GM12878 (cell line): ENCODE data around the gene SHFL. TPM values are rescaled to one million over a fixed set of nuclear protein-coding genes. Genes with fewer than 3 reads are reported as not detected.
A peak's percentile ranks its signal among the peaks of the same experiment; 100 is the strongest.

Experiments used
- ATAC-seq: fragments of 200-7000 bp; cut with Tn5 transposase; 3 replicates; pipeline ENCODE4 v1.9.1; 2020; ENCODE audit warnings: mild to moderate bottlenecking, moderate library complexity
- BruUV-seq: library from RNA; stranded (reverse); fragments of 400-500 nt; replicated peaks from 2 replicates; lab custom pipeline; 2021; lab: Mats Ljungman, UMichigan
- CTCF ChIA-PET: fragments of 300-600 bp; sonication (Branson Sonifier 250); formaldehyde crosslinking; extraction: SDS; loops from one replicate; lab custom pipeline; 2021; ENCODE audit warnings: inconsistent platforms; lab: Yijun Ruan, JAX
- POLR2A ChIA-PET: fragments of 350-600 bp; formaldehyde crosslinking; extraction: SDS; loops from one replicate; lab custom pipeline; 2021; ENCODE audit warnings: inconsistent platforms; lab: Charles Lee
- RAD21 ChIA-PET: fragments of 300-600 bp; sonication (Branson Sonifier 250); formaldehyde crosslinking; loops from one replicate; lab custom pipeline; 2023; ENCODE audit warnings: antibody characterized with exemption; ENCODE audit not compliant: unreplicated experiment; lab: Charles Lee
- SMC1A ChIA-PET: fragments of 300-600 bp; sonication (Branson Sonifier 250); formaldehyde crosslinking; loops from one replicate; lab custom pipeline; 2023; ENCODE audit not compliant: unreplicated experiment, uncharacterized antibody; lab: Charles Lee
- DNase-seq: peaks from one replicate; pipeline ENCODE4 v3.0.0-alpha.2; 2011; ENCODE audit warnings: low read depth, low spot score
- FAIRE-seq: peaks from 3 replicates; lab custom pipeline; 2011; peaks lifted over from hg19 to GRCh38; lab: Jason Lieb, UNC
- H2AFZ ChIP-seq: 2 replicates; pipeline ENCODE4 v1.6.0; 2011; ENCODE audit warnings: low read depth, low read length, control low read depth; ENCODE audit not compliant: control insufficient read depth
- H3K27ac ChIP-seq: 2 replicates; pipeline ENCODE4 v1.5.1; 2011; ENCODE audit warnings: control low read depth; ENCODE audit not compliant: control insufficient read depth, insufficient read depth
- H3K27me3 ChIP-seq, 2 experiments: replicated peaks in 1 of 2; 2 replicates each; pipeline versions ENCODE4 v1.6.0 to v1.6.1; 2011; ENCODE audit warnings: low read length in 1 of 2; ENCODE audit not compliant: control insufficient read depth in 2 of 2, insufficient read depth in 2 of 2
- H3K36me3 ChIP-seq, 2 experiments: 2 replicates each; pipeline ENCODE4 v1.5.1; 2011; ENCODE audit warnings: low read length in 1 of 2; ENCODE audit not compliant: control insufficient read depth in 2 of 2, insufficient read depth in 2 of 2
- H3K4me1 ChIP-seq: 2 replicates; pipeline ENCODE4 v1.6.1; 2011; ENCODE audit warnings: mild to moderate bottlenecking, low read length, moderate library complexity, mixed read lengths; ENCODE audit not compliant: control insufficient read depth, insufficient read depth
- H3K4me2 ChIP-seq: 2 replicates; pipeline ENCODE4 v1.6.0; 2011; ENCODE audit warnings: control low read depth; ENCODE audit not compliant: control insufficient read depth, insufficient read depth
- H3K4me3 ChIP-seq: fragments of 200-600 bp; sonication (generic); 2 replicates; pipeline ENCODE4 v1.5.1; 2016
- H3K79me2 ChIP-seq: 2 replicates; pipeline ENCODE4 v1.6.0; 2011; ENCODE audit warnings: low read length; ENCODE audit not compliant: control insufficient read depth, insufficient read depth
- H3K9ac ChIP-seq: 2 replicates; pipeline ENCODE4 v1.8.0; 2011; ENCODE audit warnings: low read length, control low read depth, mixed read lengths; ENCODE audit not compliant: control insufficient read depth, insufficient read depth
- H3K9me3 ChIP-seq: replicated peaks from 3 replicates; pipeline ENCODE4 v1.5.1; 2011; ENCODE audit warnings: mild to moderate bottlenecking, low read length; ENCODE audit not compliant: control insufficient read depth, insufficient read depth
- H4K20me1 ChIP-seq: 2 replicates; pipeline ENCODE4 v1.6.0; 2011; ENCODE audit not compliant: control insufficient read depth, insufficient read depth
- BRCA1 ChIP-seq: IDR thresholded peaks from 2 replicates; pipeline ENCODE4 v1.6.1; 2011; ENCODE audit warnings: low read depth, low read length, improper control_type of control experiment
- CBX5 ChIP-seq: sonication (generic); IDR thresholded peaks from 2 replicates; pipeline ENCODE4 v1.6.1; 2016; ENCODE audit warnings: low read depth, moderate library complexity, mild to moderate bottlenecking, inconsistent platforms
- CHD4 ChIP-seq: fragments of 200-600 bp; sonication (generic); IDR thresholded peaks from 2 replicates; pipeline ENCODE4 v1.6.1; 2016; ENCODE audit warnings: mild to moderate bottlenecking
- ESRRA ChIP-seq: IDR thresholded peaks from 2 replicates; pipeline ENCODE4 v1.6.1; 2012; ENCODE audit warnings: mild to moderate bottlenecking, low read length, improper control_type of control experiment
- FOS ChIP-seq: IDR thresholded peaks from 3 replicates; pipeline ENCODE4 v1.6.1; 2011; ENCODE audit warnings: borderline replicate concordance; ENCODE audit not compliant: insufficient read length; ENCODE audit errors: extremely low read depth
- FOXM1 ChIP-seq: IDR thresholded peaks from 2 replicates; pipeline ENCODE4 v1.6.1; 2012; ENCODE audit warnings: low read depth, mild to moderate bottlenecking, inconsistent platforms, low read length, moderate library complexity
- IKZF1 ChIP-seq: fragments of 450-650 bp; conservative IDR thresholded peaks from 2 replicates; pipeline ENCODE4 v1.6.1; 2017; ENCODE audit warnings: antibody characterized with exemption, mild to moderate bottlenecking
- MEF2B ChIP-seq: fragments of 450-650 bp; IDR thresholded peaks from 2 replicates; pipeline ENCODE4 v1.6.1; 2018; ENCODE audit warnings: mild to moderate bottlenecking, moderate library complexity; ENCODE audit not compliant: partially characterized antibody, poor library complexity, severe bottlenecking
- MTA2 ChIP-seq: fragments of 450-650 bp; IDR thresholded peaks from 2 replicates; pipeline ENCODE4 v1.6.1; 2016; ENCODE audit warnings: low read depth, mild to moderate bottlenecking, moderate library complexity
- PAX8 ChIP-seq: fragments of 450-650 bp; IDR thresholded peaks from 2 replicates; pipeline ENCODE4 v1.6.1; 2017; ENCODE audit warnings: mild to moderate bottlenecking, moderate library complexity
- PBX3 ChIP-seq: IDR thresholded peaks from 2 replicates; pipeline ENCODE4 v1.6.1; 2011; ENCODE audit warnings: mild to moderate bottlenecking, low read depth, low read length, moderate library complexity; ENCODE audit not compliant: insufficient replicate concordance
- POLR2AphosphoS2 ChIP-seq: IDR thresholded peaks from 2 replicates; pipeline ENCODE4 v1.6.1; 2011; ENCODE audit warnings: low read depth, mild to moderate bottlenecking, low read length, improper control_type of control experiment, moderate library complexity
- RELA ChIP-seq: fragments of 450-650 bp; IDR thresholded peaks from 2 replicates; pipeline ENCODE4 v1.8.0; 2014; ENCODE audit warnings: borderline replicate concordance; ENCODE audit not compliant: partially characterized antibody
- RFX5 ChIP-seq: IDR thresholded peaks from 2 replicates; pipeline ENCODE4 v1.6.1; 2011; ENCODE audit warnings: low read depth, low read length, improper control_type of control experiment
- SMAD5 ChIP-seq: IDR thresholded peaks from 2 replicates; pipeline ENCODE4 v1.6.1; 2016; ENCODE audit warnings: antibody characterized with exemption, low read depth
- SREBF1 ChIP-seq: IDR thresholded peaks from 2 replicates; pipeline ENCODE4 v1.6.1; 2012; ENCODE audit warnings: mild to moderate bottlenecking, low read length
- TCF7 ChIP-seq: IDR thresholded peaks from 2 replicates; pipeline ENCODE4 v1.6.1; 2014; ENCODE audit warnings: antibody characterized with exemption, borderline replicate concordance
- ZNF217 ChIP-seq: fragments of 450-650 bp; IDR thresholded peaks from 2 replicates; pipeline ENCODE4 v1.6.1; 2017; ENCODE audit warnings: antibody characterized with exemption, mild to moderate bottlenecking
- WGBS: methylation state at CpG from one replicate; pipeline ENCODE4 v1.1.6; 2016; ENCODE audit warnings: low lambda C conversion rate; ENCODE audit not compliant: insufficient replicate concordance, insufficient coverage; ENCODE audit errors: missing lambda C conversion rate; 5-methylcytosine and 5-hydroxymethylcytosine counted together
- in situ Hi-C: fragments of 300-500 bp; cut with MboI; formaldehyde crosslinking; loops from 9 replicates; pipeline ENCODE4 v1.14.3; 2018; ENCODE audit warnings: mixed read lengths
- intact Hi-C: fragments of 100-400 bp; cut with micrococcal nuclease; formaldehyde crosslinking; loops from one replicate; pipeline ENCODE4 v1.14.2; 2022; ENCODE audit not compliant: unreplicated experiment
- polyA plus RNA-seq, 11 experiments: library from polyadenylated mRNA; depleted of rRNA in 4 of 11; unstranded in 6 of 11; stranded (reverse) in 5 of 11; fragments of >200 nt; fragmentation: Nextera tagmentation in 4 of 11; fragmentation: Illumina TruSeq in 1 of 11; extraction: Ambion mirVana in 4 of 11; extraction: Trizol in 1 of 11; gene quantifications; 1 replicate in 1 of 11; 2 replicates in 10 of 11; pipeline versions ENCODE4 v1.2.1 to v1.2.3, GENCODE V29; 2011 to 2016; ENCODE audit warnings: inconsistent platforms in 2 of 11, missing spikeins in 2 of 11, low read depth in 1 of 11
- total RNA-seq, 4 experiments: library from RNA; depleted of rRNA in 3 of 4; stranded (reverse); fragments of >200 nt in 3 of 4; fragmentation: Illumina TruSeq in 1 of 4; extraction: Trizol in 1 of 4; gene quantifications; 2 replicates each; pipeline versions ENCODE4 v1.2.1 to v1.2.3, GENCODE V29; 2013 to 2021
- TF ChIP-seq, protein P1 (sequence below): fragments of 450-650 bp; IDR thresholded peaks from 2 replicates; pipeline ENCODE4 v1.6.1; 2016; ENCODE audit warnings: mild to moderate bottlenecking

The SHFL gene
- total and polyA plus RNA-seq, 10 of the 15 experiments (the other 5 are each of a cell fraction or from before 2014, with no cell fraction given), result 8.0 to 83.8 (median 40.7) TPM

DNA sequence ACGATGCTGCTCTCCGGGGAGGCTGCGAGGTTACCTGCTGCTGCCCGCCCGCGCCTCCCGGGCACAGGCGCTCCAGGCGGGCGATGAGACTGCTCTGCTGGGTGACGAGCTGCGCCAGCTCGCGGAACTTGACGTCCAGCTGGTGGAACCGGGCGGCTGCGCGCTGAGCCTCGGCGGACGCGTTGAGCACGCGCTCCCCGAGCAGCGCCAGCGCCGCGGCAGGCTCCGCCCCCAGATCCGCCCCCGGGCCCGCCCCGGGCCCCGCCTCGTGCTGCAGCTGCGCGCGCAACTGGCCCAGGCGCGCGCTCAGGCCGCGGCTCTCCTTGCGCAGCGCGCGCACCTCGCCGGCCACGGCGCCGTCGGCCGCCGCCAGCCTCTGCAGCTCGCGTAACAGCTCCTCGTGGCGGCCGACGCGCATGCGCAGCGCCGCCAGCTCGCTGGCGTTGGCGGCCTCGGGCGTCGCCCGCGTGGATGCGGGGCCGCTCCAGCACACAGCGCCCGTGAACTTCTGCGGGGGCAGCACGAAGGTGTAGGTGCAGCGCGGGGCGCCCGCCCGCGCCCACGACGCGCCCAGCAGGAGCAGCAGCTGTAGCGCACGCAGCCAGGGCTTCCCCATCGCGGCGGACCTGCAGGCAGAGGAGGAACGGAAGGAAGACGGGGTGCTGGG, 10.0 kb downstream of the SHFL start:
- SMC1A ChIA-PET, result interaction anchor here (0.9 to 11.1 kb wide), 4 partner anchors 8 to 69 kb away, joined by 3 to 150 read pairs (median 6); partner anchors contain the start of genes P2RY11 and PPAN
- peaks cover 35% of the 10 kb centered on the region for H3K4me1 ChIP-seq
- POLR2A ChIA-PET, result interaction anchor here (0.5 to 1.9 kb wide), 13 partner anchors 9 to 228 kb away, joined by 3 to 18 read pairs (median 6); partner anchors contain the start of genes MRPL4, P2RY11 and PPAN
- in situ Hi-C loops (no loop called here), intact Hi-C loops (no loop called here)
- 3% methylated on average over 57 of the region's 97 CpGs for WGBS
- H3K9ac ChIP-seq, result peak overlapping the region; percentile 65; the same call in 1 of the 2 replicates
- no peaks in the 10 kb centered on the region for H4K20me1 ChIP-seq
- H3K27ac ChIP-seq, result peak overlapping the region; percentile 70
- H3K27me3 ChIP-seq, result no peaks in the 10 kb centered on the region
- H3K79me2 ChIP-seq, result peaks cover 9% of the 10 kb centered on the region
- H3K36me3 ChIP-seq, result peaks cover 9 to 15% of the 10 kb centered on the region in 2 experiments
- ATAC-seq, result peak; percentile 81
- RAD21 ChIA-PET, result interaction anchor here (0.8 to 9.6 kb wide), 6 partner anchors 8 to 165 kb away, joined by 3 to 166 read pairs (median 4); partner anchors contain the start of genes P2RY11 and PPAN
- BruUV-seq, result no TSS peak
- no peak for DNase-seq
- H3K4me2 ChIP-seq, result peak overlapping the region; percentile 63
- FAIRE-seq, result peak; percentile 79
- CTCF ChIA-PET, result interaction anchor here (0.8 to 9.5 kb wide), 7 partner anchors 9 to 132 kb away, joined by 3 to 171 read pairs (median 6); partner anchors contain the start of genes EIF3G, P2RY11 and PPAN
- peak overlapping the region; percentile 21; the same call in 1 of the 2 replicates for H3K4me3 ChIP-seq
- no peaks in the 10 kb centered on the region; the same call in 2 of the 3 replicates for H3K9me3 ChIP-seq
- H2AFZ ChIP-seq, result peak overlapping the region; percentile 60
- TF ChIP-seq RELA (peak; percentile 61), PBX3 (no peak), PAX8 (no peak), TCF7 (no peak), RFX5 (no peak), SREBF1 (no peak), MTA2 (no peak), CBX5 (0 out of 2 replicates have a peak, but pooled peaks have one; percentile 58), IKZF1 (peak; percentile 96), FOS (no peak), POLR2AphosphoS2 (no peak; the same call in 1 of the 2 replicates), FOXM1 (no peak), ZNF217 (no peak), BRCA1 (no peak), CHD4 (no peak), SMAD5 (no peak), ESRRA (no peak), MEF2B (no peak)
- TF ChIP-seq, protein P1, sequence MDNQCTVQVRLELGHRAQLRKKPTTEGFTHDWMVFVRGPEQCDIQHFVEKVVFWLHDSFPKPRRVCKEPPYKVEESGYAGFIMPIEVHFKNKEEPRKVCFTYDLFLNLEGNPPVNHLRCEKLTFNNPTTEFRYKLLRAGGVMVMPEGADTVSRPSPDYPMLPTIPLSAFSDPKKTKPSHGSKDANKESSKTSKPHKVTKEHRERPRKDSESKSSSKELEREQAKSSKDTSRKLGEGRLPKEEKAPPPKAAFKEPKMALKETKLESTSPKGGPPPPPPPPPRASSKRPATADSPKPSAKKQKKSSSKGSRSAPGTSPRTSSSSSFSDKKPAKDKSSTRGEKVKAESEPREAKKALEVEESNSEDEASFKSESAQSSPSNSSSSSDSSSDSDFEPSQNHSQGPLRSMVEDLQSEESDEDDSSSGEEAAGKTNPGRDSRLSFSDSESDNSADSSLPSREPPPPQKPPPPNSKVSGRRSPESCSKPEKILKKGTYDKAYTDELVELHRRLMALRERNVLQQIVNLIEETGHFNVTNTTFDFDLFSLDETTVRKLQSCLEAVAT, result no peak
